CD8-positive, alpha-beta memory T cell (primary cell): ENCODE measurements around the gene INSYN2B. TPM values are rescaled to one million over a fixed set of nuclear protein-coding genes. Genes with fewer than 3 reads are reported as not detected.

Source experiments
- CTCF ChIA-PET: fragments of 350-600 bp; sonication (Branson Sonifier 250); formaldehyde crosslinking; loops from one replicate; lab custom pipeline; 2021; ENCODE audit warnings: antibody characterized with exemption; lab: Charles Lee
- POLR2A ChIA-PET: fragments of 350-600 bp; sonication (Branson Sonifier 250); formaldehyde crosslinking; loops from one replicate; lab custom pipeline; 2021; ENCODE audit warnings: antibody characterized with exemption; lab: Charles Lee
- DNase-seq, 5 donors: peaks; one replicate each; pipeline versions ENCODE4 v3.0.0 to v3.0.0-alpha.2; 2020 to 2022; ENCODE audit warnings: mixed read lengths in 1 of 5
- H3K27ac ChIP-seq: one replicate; pipeline ENCODE4 v1.7.0; 2013; ENCODE audit warnings: low read depth, mild to moderate bottlenecking, low read length, moderate library complexity
- H3K27me3 ChIP-seq: 2 replicates; pipeline ENCODE4 v1.7.0; 2013; ENCODE audit warnings: low read length, mild to moderate bottlenecking; ENCODE audit not compliant: insufficient read depth, poor library complexity, severe bottlenecking
- H3K36me3 ChIP-seq: 2 replicates; pipeline ENCODE4 v1.7.0; 2013; ENCODE audit warnings: mild to moderate bottlenecking, low read length, moderate library complexity; ENCODE audit not compliant: insufficient read depth
- H3K4me1 ChIP-seq: 2 replicates; pipeline ENCODE4 v1.7.0; 2013; ENCODE audit warnings: mild to moderate bottlenecking, low read length, moderate library complexity; ENCODE audit not compliant: insufficient read depth
- H3K4me3 ChIP-seq: 2 replicates; pipeline ENCODE4 v1.7.0; 2013; ENCODE audit warnings: mild to moderate bottlenecking, low read length
- H3K9me3 ChIP-seq: 2 replicates; pipeline ENCODE4 v1.7.0; 2013; ENCODE audit warnings: mild to moderate bottlenecking, low read length
- H3K27ac Mint-ChIP-seq, 8 donors: one replicate each; pipeline ENCODE4 v1.8.0; 2020 to 2021; ENCODE audit warnings: mixed read lengths in 8 of 8, mild to moderate bottlenecking in 6 of 8, inconsistent platforms in 3 of 8, moderate library complexity in 3 of 8
- H3K27me3 Mint-ChIP-seq, 2 donors: one replicate each; pipeline ENCODE4 v1.8.0; 2020 to 2021; ENCODE audit warnings: mixed read lengths in 2 of 2, mild to moderate bottlenecking in 1 of 2, moderate library complexity in 1 of 2
- H3K36me3 Mint-ChIP-seq, 3 donors: one replicate each; pipeline ENCODE4 v1.8.0; 2020 to 2021; ENCODE audit warnings: mixed read lengths in 3 of 3, inconsistent platforms in 1 of 3, mild to moderate bottlenecking in 1 of 3
- H3K4me1 Mint-ChIP-seq, 3 donors: one replicate each; pipeline ENCODE4 v1.8.0; 2020 to 2021; ENCODE audit warnings: mixed read lengths in 3 of 3, inconsistent platforms in 1 of 3, mild to moderate bottlenecking in 1 of 3
- H3K4me3 Mint-ChIP-seq, 7 donors: one replicate each; pipeline ENCODE4 v1.8.0; 2020 to 2021; ENCODE audit warnings: mixed read lengths in 7 of 7, mild to moderate bottlenecking in 6 of 7, moderate library complexity in 4 of 7, inconsistent platforms in 2 of 7
- H3K9me3 Mint-ChIP-seq, 5 donors: one replicate each; pipeline ENCODE4 v1.8.0; 2020 to 2022; ENCODE audit warnings: mixed read lengths in 5 of 5, mild to moderate bottlenecking in 3 of 5, moderate library complexity in 2 of 5, inconsistent platforms in 1 of 5
- polyA plus RNA-seq: library from polyadenylated mRNA; unstranded; fragments of 300-500 nt; fragmentation: Illumina TruSeq; gene quantifications from one replicate; pipeline ENCODE4 v1.2.3, GENCODE V29; 2021
- total RNA-seq, 2 experiments: library from RNA; stranded (reverse); gene quantifications; one replicate each; pipeline ENCODE4 v1.2.3, GENCODE V29; 2021

The INSYN2B gene
- total and polyA plus RNA-seq, 3 experiments from 2014 or later, result not detected

DNA sequence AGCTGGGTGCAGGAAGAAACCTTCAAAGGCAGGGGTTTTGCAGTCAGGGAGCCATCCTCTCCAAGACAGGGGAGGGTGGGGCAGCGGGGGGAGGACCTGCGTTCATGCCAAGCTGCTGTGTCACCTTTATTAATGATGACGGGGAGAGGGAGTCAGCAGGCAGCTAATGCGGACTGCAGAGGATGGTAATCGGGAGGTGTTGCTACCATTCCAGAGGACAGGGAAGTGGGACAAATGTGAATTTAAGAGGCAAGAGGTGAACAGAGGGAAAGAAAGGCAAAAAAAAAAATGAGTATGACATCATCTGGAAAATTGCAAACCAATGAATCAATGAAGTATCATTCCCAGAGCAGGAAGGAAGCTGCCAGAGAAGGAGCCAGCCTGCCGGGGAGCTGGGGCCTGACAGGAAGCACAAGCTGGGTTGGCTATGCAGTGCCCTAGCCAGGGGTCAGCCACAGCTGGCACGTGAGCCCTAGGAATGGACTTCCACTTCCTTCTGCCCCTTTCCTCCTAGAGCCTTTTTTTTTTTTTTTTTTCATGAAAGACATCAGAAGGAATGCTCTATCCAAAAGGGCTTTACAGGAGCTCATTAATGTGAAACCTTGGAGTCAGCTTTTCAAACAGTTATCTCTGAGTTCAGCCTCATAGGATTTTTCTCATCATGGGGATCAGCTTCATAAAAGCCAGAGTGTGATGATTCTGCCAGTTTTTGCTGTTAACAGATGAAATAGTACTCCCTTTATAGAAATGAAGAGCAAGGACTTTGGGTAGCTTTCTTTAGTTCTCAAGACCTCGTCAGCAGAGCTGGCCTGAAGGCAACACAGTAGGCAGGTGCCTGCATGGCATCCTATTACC is 9.2 kb downstream of the INSYN2B start:
- CTCF ChIA-PET, result interaction anchor here (0.6 kb wide), 1 partner anchor 1444 kb away, joined by 3 read pairs; no protein-coding TSS in a partner anchor
- Histone ChIP-seq H3K4me3 (no peak overlapping the region), H3K4me1 (no peaks in the 10 kb centered on the region), H3K27ac (no peak overlapping the region), H3K36me3 (no peaks in the 10 kb centered on the region), H3K27me3 (no peaks in the 10 kb centered on the region), H3K9me3 (no peaks in the 10 kb centered on the region)
- Mint-ChIP-seq H3K9me3 (no peaks in the 10 kb centered on the region), H3K36me3 (peaks cover 0 to 31% (median 11%) of the 10 kb centered on the region in 3 donors), H3K4me1 (peaks cover 8 to 25% (median 22%) of the 10 kb centered on the region in 3 donors), H3K27ac (peak overlapping the region in 2 of 8 donors; percentile 66 to 88), H3K27me3 (peaks cover 0 to 1% of the 10 kb centered on the region in 2 donors), H3K4me3 (no peak overlapping the region)
- POLR2A ChIA-PET, result no interaction called here
- no peak for DNase-seq

DNA sequence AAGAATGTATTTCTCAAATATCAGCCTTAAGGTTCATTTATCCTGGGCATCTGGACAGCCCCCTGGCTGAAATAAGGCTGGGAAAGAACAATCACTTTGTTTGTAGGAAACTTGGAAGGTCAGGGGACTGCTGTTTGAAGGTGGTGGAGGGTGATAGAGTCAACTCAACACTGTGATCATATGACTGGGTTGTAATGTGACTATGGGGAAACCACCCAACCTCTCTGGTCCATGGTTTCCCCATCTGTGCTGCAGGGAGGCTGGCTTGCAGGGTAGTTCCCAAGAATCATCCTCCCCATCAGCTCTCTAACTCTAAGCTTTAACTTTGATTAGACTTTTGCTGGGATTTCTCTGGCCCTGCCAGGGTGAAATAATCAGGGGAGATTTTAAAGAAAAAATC is 10.0 kb downstream of the INSYN2B start:
- H3K36me3 Mint-ChIP-seq, result peaks cover 0 to 33% (median 11%) of the 10 kb centered on the region in 3 donors
- ChIA-PET CTCF (no interaction called here), POLR2A (no interaction called here)
- Histone ChIP-seq H3K27me3 (no peaks in the 10 kb centered on the region), H3K4me3 (no peak overlapping the region), H3K27ac (no peak overlapping the region), H3K4me1 (no peaks in the 10 kb centered on the region), H3K9me3 (no peaks in the 10 kb centered on the region), H3K36me3 (no peaks in the 10 kb centered on the region)
- peak overlapping the region in 3 of 8 donors; percentile 2 to 83 (median 42) for H3K27ac Mint-ChIP-seq
- H3K9me3 Mint-ChIP-seq, result no peaks in the 10 kb centered on the region
- no peak for DNase-seq
- H3K4me1 Mint-ChIP-seq, result peaks cover 8 to 25% (median 22%) of the 10 kb centered on the region in 3 donors
- H3K27me3 Mint-ChIP-seq, result peaks cover 0 to 1% of the 10 kb centered on the region in 2 donors
- no peak overlapping the region for H3K4me3 Mint-ChIP-seq

DNA sequence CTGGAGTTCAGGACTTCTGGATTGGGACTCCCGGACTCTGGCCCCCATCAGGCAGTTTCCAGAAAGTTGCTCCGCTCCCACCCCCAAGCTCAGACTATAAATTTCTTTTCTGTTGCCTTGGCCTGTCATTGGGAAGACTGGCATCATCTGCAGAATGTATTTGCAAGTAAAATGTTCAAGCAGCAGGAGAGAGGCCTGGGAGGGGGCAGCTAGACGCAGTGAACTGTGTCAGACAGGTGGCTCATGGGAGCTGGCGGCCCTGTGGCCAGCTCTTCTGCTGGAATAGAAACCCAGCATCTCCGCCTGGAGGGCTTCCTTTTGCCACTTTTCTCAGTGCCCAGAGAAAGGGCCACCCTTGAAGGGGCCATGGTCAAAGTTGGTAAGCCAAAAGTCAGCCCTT is 16.0 kb downstream of the INSYN2B start:
- Mint-ChIP-seq H3K27me3 (no peaks in the 10 kb centered on the region), H3K4me1 (peaks cover 15 to 28% (median 23%) of the 10 kb centered on the region in 3 donors), H3K27ac (no peak overlapping the region), H3K9me3 (no peaks in the 10 kb centered on the region), H3K36me3 (peaks cover 0 to 41% (median 16%) of the 10 kb centered on the region in 3 donors), H3K4me3 (no peak overlapping the region)
- Histone ChIP-seq H3K36me3 (no peaks in the 10 kb centered on the region), H3K4me3 (no peak overlapping the region), H3K27ac (no peak overlapping the region), H3K27me3 (no peaks in the 10 kb centered on the region), H3K9me3 (no peaks in the 10 kb centered on the region), H3K4me1 (no peaks in the 10 kb centered on the region)
- POLR2A ChIA-PET, result no interaction called here
- CTCF ChIA-PET, result no interaction called here
- DNase-seq, result no peak

DNA sequence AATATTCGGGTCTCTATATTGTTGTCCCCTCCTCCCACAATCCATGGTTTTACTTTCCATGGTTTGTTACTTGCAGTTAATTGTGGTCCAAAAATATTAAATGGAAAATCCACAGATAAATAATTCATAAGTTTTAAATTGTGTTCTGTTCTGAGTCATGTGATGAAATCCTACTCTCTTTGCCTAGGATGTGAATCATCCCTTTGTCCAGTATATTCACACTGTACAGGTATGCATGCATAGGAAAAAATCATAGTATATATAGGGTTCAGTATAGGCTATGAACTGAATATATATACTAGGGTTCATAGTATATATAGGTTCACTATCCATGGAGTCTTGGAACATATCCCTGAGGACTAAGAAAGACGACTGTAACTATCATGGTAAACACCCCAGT is 19.6 kb downstream of the INSYN2B start:
- H3K36me3 Mint-ChIP-seq, result peaks cover 0 to 31% (median 11%) of the 10 kb centered on the region in 3 donors

DNA sequence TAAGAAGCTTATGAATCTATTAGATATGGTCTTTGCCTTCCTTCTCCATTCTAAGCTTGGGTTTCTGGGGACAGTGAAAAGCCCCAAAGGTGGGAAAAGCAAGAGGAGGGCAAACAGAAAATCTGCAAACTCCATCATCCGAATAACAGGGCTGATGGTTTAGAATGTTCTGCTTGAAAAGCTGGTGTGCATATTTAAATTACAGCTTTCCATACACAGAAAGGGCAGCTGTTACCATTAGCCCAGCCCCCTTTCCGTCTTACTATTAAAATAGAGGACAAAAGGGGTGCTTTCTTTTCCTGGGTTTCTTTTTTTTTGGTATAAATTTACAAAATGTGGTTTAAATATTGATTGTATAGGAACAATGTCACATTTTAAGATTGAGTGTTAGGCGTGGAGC is 22.0 kb downstream of the INSYN2B start:
- H3K27ac Mint-ChIP-seq, result no peak overlapping the region
- ChIA-PET CTCF (no interaction called here), POLR2A (no interaction called here)
- no peaks in the 10 kb centered on the region for H3K27me3 Mint-ChIP-seq
- Histone ChIP-seq H3K4me3 (no peak overlapping the region), H3K4me1 (no peaks in the 10 kb centered on the region), H3K36me3 (no peaks in the 10 kb centered on the region), H3K9me3 (no peaks in the 10 kb centered on the region), H3K27me3 (no peaks in the 10 kb centered on the region), H3K27ac (no peak overlapping the region)
- H3K4me3 Mint-ChIP-seq, result no peak overlapping the region
- peaks cover 7 to 28% (median 9%) of the 10 kb centered on the region in 3 donors for H3K4me1 Mint-ChIP-seq
- H3K36me3 Mint-ChIP-seq, result peaks cover 0 to 30% (median 8%) of the 10 kb centered on the region in 3 donors
- no peaks in the 10 kb centered on the region for H3K9me3 Mint-ChIP-seq
- DNase-seq, result no peak

More for the DNA sequence above, 19.6 kb downstream of the INSYN2B start:
- Histone ChIP-seq H3K4me1 (no peaks in the 10 kb centered on the region), H3K9me3 (no peaks in the 10 kb centered on the region), H3K27me3 (no peaks in the 10 kb centered on the region), H3K27ac (no peak overlapping the region), H3K36me3 (no peaks in the 10 kb centered on the region), H3K4me3 (no peak overlapping the region)
- Mint-ChIP-seq H3K27me3 (no peaks in the 10 kb centered on the region), H3K27ac (no peak overlapping the region), H3K4me3 (no peak overlapping the region), H3K4me1 (peaks cover 8 to 19% (median 13%) of the 10 kb centered on the region in 3 donors), H3K9me3 (no peaks in the 10 kb centered on the region)
- ChIA-PET POLR2A (no interaction called here), CTCF (no interaction called here)
- DNase-seq, result no peak

DNA sequence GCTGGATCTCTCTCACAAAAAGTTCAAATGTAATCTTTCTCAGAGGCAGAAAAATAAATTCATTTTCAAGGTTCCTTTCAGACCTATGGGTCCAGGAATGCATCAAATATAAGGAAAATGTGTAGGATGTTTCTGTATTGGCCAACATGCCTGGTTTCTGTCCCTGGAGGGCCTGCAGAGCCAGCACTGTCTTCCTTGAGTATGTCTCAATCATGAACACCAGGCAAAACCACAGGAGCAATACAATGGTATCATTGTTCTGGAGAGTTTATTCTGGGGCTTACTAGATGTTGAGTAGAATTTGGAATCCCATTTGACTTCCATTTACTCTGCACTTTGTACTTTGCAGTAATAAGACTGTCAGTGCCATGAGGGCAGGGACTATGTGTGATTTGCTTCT is 23.5 kb downstream of the INSYN2B start:
- Histone ChIP-seq H3K9me3 (no peaks in the 10 kb centered on the region), H3K27me3 (no peaks in the 10 kb centered on the region), H3K27ac (no peak overlapping the region), H3K36me3 (no peaks in the 10 kb centered on the region), H3K4me1 (no peaks in the 10 kb centered on the region), H3K4me3 (no peak overlapping the region)
- Mint-ChIP-seq H3K27me3 (no peaks in the 10 kb centered on the region), H3K4me1 (peaks cover 7 to 27% (median 12%) of the 10 kb centered on the region in 3 donors), H3K36me3 (peaks cover 0 to 32% (median 10%) of the 10 kb centered on the region in 3 donors), H3K9me3 (no peaks in the 10 kb centered on the region), H3K27ac (no peak overlapping the region), H3K4me3 (no peak overlapping the region)
- DNase-seq, result no peak
- CTCF ChIA-PET, result no interaction called here
- POLR2A ChIA-PET, result no interaction called here

DNA sequence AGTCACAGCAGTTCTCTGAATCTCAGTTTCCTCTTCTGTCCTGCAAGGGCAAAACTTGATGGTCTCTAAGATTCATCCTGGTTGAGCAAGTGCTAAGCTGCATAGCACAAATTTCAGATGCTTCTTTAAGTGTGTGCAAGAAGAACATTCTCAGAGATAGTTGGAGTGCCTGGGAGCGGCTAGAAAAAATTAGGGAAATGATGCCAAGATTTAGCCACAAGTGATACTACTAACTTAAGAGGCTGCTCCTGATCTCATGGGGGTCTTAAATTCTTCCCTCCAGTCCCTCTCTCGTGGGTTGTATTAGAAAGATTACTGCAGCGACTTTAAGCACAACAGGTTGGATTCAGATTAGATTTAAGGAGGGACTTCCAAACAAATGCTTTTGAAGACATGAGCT is 24.2 kb downstream of the INSYN2B start:
- Mint-ChIP-seq H3K4me1 (peaks cover 12 to 28% (median 13%) of the 10 kb centered on the region in 3 donors), H3K27ac (no peak overlapping the region), H3K4me3 (no peak overlapping the region), H3K36me3 (peaks cover 0 to 34% (median 11%) of the 10 kb centered on the region in 3 donors), H3K9me3 (no peaks in the 10 kb centered on the region), H3K27me3 (no peaks in the 10 kb centered on the region)
- Histone ChIP-seq H3K27me3 (no peaks in the 10 kb centered on the region), H3K36me3 (no peaks in the 10 kb centered on the region), H3K27ac (no peak overlapping the region), H3K4me3 (no peak overlapping the region), H3K9me3 (no peaks in the 10 kb centered on the region), H3K4me1 (no peaks in the 10 kb centered on the region)
- POLR2A ChIA-PET, result interaction anchor here (0.7 kb wide), 1 partner anchor 11 kb away, joined by 7 read pairs; no protein-coding TSS in a partner anchor
- no peak for DNase-seq
- CTCF ChIA-PET, result no interaction called here

DNA sequence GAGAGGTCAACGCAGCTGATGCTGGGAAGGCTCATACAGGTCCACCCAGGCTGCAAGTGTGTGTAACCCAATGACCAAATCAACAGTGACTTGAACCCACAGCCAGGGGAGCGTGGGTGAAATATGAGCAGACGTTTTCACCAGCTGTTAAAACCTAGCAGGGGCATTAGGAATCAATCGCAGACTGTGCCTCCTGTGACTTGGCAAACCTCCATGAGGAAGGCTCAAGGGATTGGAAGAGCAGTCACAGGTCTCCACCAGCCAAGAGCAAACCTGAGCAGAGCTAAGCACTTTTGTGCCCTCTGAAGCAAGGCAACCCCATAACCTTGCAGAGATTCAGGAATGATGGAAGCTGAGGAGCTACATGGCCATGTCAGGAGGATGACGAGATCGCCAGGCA is 25.5 kb downstream of the INSYN2B start:
- no peaks in the 10 kb centered on the region for H3K27me3 Mint-ChIP-seq
- no peaks in the 10 kb centered on the region for H3K36me3 ChIP-seq
- ChIA-PET POLR2A (no interaction called here), CTCF (no interaction called here)
- H3K9me3 ChIP-seq, result no peaks in the 10 kb centered on the region
- H3K36me3 Mint-ChIP-seq, result peaks cover 0 to 38% (median 19%) of the 10 kb centered on the region in 3 donors
- H3K4me3 Mint-ChIP-seq, result peak overlapping the region in 1 of 7 donors; percentile 8
- H3K4me1 ChIP-seq, result no peaks in the 10 kb centered on the region
- no peak overlapping the region for H3K27ac ChIP-seq
- DNase-seq, result no peak
- no peaks in the 10 kb centered on the region for H3K9me3 Mint-ChIP-seq
- no peaks in the 10 kb centered on the region for H3K27me3 ChIP-seq
- H3K4me1 Mint-ChIP-seq, result peaks cover 12 to 25% (median 21%) of the 10 kb centered on the region in 3 donors
- H3K27ac Mint-ChIP-seq, result peak overlapping the region in 1 of 8 donors; percentile 63
- H3K4me3 ChIP-seq, result no peak overlapping the region
